ENCODE results near the gene TOP1.

The TOP1 gene

DNA sequence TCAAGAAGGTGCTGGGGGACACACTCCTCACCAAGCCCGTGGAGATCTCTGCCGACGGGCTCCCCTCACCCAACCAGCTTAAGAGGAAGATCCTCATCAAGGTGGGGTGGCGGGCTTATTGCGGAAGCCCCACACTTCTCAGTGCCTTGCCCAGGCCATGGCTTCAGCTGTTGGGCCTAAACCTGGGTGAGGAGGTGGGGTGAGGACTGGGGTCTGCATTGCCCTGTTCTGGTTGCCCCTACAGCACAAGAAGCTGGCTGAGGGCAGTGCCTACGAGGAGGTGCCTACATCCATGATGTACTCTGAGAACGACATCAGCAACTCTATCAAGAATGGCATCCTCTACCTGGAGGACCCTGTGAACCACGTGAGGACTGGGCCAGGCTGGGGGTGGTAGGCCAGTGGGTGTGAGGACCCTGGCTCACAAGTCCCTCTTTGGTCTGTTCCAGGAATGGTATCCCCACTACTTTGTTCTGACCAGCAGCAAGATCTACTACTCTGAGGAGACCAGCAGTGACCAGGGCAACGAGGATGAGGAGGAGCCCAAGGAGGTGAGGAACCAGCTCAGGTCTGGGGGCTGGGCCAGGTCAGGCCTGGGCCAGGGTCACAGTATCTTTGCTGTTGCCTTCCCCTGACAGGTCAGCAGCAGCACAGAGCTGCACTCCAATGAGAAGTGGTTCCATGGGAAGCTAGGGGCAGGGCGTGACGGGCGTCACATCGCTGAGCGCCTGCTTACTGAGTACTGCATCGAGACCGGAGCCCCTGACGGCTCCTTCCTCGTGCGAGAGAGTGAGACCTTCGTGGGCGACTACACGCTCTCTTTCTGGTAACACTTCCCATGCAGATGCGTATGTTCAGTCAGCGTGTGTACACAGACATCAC, 136.6 kb downstream of the TOP1 start:
- peak in 1 of 56 donors; percentile 22 for DNase-seq

- DNase-seq = no peak
Measured at GRCh38 chr20:41166201-41167117, 137.8 kb downstream of the TOP1 start.

DNA sequence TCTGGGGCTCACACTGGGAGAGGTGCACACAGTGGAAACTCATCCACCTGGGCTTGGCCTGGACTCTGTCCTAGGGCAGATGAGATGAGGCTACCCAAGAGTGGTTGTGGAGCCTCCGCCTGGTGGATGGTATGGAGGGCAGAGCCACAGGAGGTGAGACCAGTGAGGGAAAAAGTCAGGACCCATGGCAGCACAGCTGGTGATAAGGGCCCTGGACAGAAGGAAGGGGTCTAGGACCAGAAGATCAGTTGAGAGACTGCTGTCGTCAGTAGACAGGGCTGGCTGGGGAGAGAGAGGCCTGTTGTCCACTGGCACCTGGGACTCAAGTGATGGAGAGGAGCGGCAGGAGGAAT, 138.5 kb downstream of the TOP1 start:
- no peak for DNase-seq

DNA sequence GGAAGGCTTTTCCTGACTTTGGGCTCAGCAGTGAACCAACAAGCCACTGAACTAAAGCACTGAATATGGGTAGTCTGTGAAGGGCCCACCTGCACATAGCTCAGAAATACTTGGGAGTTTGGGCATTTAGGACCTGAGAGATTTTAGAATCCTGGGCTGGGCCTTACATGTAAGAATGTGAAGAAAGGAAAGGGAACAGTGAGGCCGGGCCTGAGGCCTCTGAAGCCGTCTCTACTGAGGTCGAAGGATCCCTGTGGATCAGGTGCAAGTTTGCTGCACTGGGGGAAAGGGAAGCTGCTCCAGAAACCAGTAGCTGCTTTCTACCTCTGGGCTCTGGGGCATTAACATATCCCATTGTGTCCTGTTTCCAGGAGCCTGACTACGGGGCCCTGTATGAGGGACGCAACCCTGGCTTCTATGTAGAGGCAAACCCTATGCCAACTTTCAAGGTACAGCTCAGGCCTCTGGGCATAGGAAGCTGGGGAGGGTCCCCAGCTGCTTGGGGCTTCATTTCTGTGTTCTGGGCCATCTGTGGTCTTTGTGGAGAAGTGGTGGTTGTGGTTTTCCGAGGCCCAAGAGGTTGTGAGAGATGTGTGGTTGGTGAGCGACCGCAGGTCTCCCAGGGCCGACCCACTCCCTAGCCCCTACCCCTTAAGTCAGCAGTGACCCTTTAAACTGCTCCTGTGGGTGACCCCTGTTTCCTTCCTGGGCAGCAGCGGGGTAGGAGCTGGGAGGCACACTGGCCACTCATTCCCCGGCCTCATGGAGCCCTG, 139.0 kb downstream of the TOP1 start:
- no peak for DNase-seq

DNA sequence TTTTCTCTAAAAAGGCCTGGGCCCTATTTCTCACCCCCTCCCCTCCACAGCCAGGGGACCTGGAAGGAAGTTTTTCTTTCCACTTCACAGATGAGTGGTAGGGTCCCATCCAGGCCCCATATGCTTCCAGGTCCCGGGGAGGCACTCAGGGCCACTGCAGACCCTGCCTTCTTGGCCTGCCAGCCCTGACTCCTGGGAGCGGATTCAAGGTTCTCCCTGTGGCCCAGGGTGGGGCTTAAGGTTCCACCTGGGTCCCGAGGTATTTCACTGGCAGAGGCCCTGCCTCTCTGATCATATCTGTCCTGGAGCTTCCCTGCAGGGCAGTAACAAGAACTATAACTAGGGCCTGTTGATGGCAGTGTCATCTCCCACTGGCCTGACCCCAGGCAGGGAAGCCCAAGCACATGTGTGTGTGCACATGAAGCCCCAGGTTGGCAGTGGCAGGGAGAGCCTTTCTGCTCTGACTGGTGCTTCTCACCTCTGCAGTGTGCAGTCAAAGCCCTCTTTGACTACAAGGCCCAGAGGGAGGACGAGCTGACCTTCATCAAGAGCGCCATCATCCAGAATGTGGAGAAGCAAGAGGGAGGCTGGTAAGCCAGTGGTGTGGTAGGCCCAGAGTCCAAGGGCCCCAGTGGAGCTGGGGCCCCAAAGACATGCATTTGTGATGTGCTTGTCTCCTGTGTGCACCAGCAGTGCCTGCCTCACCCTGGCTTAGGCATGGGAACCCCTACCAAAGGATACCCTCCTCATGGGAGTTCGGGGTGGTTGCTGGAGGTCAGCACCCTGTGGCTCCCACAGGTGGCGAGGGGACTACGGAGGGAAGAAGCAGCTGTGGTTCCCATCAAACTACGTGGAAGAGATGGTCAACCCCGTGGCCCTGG, 139.9 kb downstream of the TOP1 start:
- no peak for DNase-seq

DNA sequence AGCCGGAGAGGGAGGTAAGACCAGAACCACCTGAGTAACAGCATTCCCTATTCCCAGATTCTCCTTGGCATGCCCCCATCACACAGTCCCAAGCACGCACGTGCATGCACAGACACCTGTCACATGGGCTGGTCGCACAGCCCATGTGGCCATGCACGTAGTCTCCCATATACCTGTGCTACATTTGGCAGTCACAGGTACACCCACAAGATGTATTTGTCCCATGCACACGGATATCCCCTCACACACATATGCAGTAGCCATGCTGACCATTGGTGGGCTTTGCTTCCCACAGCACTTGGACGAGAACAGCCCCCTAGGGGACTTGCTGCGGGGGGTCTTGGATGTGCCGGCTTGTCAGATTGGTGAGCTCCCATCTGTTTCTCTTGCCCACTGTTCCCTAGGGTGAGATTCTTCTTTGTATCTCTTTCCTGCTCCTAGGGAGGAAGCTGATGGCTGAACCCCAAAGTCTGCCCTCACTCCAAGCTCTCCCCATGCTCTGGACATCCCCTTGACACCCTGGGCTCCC, 140.6 kb downstream of the TOP1 start:
- DNase-seq = no peak

GRCh38 chr20:41169791-41170351, 141.2 kb downstream of the TOP1 start:
- DNase-seq = no peak

GRCh38 chr20:41170386-41171105, 141.9 kb downstream of the TOP1 start:
- no peak for DNase-seq

GRCh38 chr20:41171736-41172295, 143.2 kb downstream of the TOP1 start:
- no peak for DNase-seq

DNA sequence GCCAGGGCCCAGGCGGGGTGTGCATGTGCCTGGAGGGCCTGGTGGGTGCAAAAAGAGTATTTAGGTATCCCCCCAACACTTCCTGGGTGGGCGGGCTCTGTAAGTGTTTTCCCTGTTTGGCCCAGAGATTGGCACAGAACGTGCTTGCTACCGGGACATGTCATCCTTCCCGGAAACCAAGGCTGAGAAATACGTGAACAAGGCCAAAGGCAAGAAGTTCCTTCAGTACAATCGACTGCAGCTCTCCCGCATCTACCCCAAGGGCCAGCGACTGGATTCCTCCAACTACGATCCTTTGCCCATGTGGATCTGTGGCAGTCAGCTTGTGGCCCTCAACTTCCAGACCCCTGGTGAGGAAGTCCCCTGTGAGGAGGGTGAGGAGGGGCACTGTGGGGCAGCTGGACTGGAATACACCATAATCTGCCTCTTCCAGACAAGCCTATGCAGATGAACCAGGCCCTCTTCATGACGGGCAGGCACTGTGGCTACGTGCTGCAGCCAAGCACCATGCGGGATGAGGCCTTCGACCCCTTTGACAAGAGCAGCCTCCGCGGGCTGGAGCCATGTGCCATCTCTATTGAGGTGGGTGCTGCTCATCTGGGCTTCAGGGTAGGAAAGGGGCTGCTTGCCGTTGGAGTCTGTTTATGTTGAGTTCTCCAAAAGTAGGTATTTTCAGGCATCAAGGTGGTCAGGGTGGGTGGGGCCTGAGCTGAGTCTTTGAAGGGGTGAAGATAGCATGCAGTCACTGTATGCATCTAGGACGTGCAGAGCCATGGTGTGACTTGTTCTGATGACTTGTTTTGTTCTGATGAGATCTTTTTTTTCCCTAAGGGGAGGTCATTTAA, 143.9 kb downstream of the TOP1 start:
- no peak for DNase-seq

DNA sequence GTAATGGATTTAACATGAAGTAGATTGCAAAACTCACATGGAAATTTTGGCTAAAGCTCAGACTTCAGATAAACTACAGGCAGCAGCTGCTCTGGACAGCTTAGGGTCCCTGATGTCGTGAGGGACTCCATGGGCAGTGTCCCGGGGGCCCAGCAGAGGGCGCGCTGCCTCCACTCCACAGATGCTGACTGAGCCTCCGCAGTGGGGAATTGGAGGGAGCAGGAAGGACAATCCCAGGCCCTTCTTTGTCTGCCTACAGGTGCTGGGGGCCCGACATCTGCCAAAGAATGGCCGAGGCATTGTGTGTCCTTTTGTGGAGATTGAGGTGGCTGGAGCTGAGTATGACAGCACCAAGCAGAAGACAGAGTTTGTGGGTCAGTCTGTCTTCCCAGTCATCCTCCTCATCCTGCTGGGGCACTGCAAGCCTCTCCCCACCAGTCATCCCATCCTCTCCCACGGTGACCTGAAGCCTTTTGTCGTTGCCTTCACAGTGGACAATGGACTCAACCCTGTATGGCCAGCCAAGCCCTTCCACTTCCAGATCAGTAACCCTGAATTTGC, 144.6 kb downstream of the TOP1 start:
- DNase-seq = peak in 53 of 56 donors; percentile 31 to 93 (median 76)

DNA sequence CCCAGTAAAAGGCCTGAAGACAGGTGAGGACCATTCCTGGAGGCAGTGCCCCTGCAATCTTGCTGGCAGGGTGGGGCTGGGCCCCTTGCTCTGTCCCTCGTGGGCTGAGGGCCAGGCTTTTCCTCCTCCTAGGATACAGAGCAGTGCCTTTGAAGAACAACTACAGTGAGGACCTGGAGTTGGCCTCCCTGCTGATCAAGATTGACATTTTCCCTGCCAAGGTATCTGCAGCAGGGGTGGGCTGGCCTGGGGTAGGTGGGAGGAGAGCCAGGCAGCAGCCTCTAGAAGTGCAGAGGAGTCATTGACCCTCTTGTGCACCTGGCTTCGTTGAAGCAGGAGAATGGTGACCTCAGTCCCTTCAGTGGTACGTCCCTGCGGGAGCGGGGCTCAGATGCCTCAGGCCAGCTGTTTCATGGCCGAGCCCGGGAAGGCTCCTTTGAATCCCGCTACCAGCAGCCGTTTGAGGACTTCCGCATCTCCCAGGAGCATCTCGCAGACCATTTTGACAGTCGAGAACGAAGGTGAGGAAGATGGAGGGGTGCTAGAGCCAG, 145.2 kb downstream of the TOP1 start:
- no peak for DNase-seq
